HG03439 (cell line): ENCODE measurements around the gene FOXM1.

Source experiments
- ATAC-seq: cut with Tn5 transposase; IDR thresholded peaks from one replicate; pipeline ENCODE4 v1.9.1; 2021; ENCODE audit warnings: mild to moderate bottlenecking, moderate library complexity; ENCODE audit not compliant: unreplicated experiment

The FOXM1 gene

GRCh38 chr12:2842948-2843347, 34.0 kb downstream of the FOXM1 start:
- no peak for ATAC-seq

DNA sequence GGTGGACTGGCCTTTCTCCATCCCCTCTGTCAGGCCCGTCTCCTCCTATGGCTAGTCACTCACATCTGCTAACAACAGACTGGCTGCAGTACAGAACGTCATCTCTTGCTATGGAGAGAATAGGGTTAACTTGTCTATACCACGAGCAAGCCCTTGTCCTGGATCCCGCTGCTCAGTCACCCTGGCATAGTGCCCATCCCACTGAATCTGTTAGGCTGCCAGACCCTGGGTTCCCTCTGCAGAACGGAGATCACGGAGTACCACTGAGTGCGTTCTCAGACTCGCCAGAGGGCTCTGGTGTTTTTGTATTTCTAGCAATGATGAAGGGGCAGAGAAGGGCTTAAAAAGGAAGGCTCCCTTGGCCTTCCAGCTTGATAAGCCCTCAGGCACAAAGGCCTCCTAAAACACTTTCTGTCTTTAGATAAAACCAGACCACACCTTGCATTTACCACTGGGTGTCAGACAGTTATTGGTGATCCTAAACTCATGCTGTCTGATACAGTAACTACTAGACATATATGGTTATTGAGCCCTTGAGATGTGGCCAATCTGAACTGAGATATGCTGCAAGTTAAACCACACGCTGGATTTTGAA, 35.8 kb downstream of the FOXM1 start:
- no peak for ATAC-seq

DNA sequence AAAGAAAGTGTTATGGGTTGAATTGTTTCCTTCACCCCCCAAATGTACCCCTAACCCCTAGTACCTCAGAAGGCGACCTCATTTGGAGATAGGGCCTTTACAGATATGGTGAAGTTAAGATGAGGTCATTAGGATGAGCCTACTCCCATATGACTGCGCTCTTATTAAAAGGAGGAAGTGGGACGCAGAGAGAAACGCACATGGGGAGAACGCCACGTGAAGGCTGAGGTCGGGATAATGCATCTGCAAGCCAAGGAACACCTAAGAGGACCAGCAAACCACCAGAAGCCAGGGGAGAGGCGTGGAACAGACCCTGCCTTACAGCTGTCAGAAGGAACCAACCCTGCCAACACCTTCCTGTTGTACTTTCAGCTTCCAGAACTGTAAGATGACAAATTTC, 40.4 kb downstream of the FOXM1 start:
- ATAC-seq: no peak

- ATAC-seq: no peak
Observed at GRCh38 chr12:2835691-2836403, 41.1 kb downstream of the FOXM1 start.

GRCh38 chr12:2834581-2835491, 42.1 kb downstream of the FOXM1 start, which contains the start of gene NRIP2:
Gene NRIP2, minus strand, starts transcription at chr12:2835035. Its CDS starts 52 bp downstream, at chr12:2834983.
- ATAC-seq: no peak

DNA sequence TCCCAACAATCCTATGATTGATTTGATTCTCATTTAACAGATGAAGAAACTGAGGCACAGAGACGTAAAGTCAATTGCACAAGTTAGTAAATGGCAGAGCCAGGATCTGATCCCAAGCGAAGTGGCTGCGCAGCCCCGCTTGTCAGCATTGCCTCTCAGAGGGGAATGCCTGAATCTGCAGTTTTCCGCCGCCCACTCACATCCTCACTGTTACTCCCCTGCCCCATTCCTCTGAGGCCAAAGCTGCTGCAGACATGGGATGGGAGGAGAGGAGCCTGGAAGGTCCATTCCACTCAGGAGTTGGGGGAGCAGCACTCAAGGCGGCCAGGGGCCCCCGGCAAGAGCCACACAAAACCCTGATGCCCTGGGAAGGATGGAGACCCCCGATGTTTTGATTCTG, 43.2 kb downstream of the FOXM1 start:
- no peak for ATAC-seq

DNA sequence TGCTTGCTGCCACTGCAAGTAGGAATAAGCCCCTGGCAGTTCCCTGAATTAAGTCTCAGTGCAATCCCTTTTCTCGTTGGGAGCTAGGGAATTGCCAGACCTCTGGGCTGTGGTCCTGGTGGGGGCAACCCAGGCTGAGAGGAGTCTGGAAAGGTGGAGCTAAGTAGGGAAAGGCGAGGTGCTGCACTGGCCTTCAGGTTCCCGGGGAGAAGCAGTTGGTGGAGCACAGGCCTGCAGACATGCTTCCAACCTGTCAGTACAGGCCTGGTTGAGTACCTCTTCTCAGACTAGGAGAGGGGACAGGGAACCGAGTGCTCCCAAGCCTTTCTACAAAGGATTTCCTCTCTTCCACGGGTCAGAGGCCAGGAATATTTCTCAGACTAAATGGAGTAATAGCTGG, 43.6 kb downstream of the FOXM1 start:
- no peak for ATAC-seq

DNA sequence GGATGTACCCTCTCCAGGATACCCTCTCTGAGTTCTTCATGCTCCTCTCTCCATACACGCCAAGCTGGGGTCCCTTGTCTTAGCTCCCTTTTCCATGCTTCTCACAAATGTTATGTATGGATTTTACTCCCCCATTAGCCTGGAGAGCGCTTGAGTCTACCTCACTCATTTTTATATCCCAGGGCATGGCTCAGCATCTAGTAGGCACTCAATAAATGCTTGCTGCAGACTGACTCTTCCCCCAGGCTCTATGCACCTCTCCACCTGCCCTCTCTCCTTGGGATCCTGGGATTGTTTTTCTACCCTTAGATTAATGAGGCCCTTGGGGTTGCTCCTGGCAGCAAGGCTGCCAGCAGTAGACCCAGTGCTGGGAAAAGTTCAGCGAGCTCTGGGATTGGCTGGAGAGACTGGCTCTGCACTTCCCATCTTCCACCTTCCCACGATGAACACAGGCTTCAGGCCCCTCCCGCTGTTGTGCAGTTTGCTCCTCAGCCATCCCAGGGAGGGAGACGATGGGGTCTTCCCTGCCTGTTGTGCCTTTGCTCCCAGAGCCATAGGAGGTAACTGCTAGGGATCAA, 44.3 kb downstream of the FOXM1 start:
- ATAC-seq: no peak

GRCh38 chr12:2829275-2829674, 47.7 kb downstream of the FOXM1 start:
- ATAC-seq: no peak

- ATAC-seq: no peak
Observed at GRCh38 chr12:2826721-2827515, 50.1 kb downstream of the FOXM1 start.

DNA sequence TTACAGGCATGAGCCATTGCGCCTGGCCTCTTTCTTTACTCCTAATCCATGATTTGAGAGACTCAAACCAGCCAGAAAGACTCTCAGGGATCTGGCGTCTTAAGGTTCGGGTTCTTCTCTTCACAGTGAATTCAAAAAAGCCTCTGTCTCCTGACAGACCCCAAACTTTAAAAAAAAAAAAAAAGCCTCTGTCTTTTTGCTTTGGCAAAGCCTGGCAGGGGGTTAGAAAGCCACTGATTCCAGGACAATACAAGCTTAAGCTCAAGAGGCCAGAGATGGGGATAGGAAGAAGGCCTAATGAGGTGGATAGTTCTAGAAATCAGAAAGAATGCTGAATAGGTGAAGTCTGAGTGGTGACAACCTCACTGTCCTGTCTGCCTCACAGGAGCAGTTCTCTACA, 50.9 kb downstream of the FOXM1 start:
- no peak for ATAC-seq

- ATAC-seq: no peak
Observed at GRCh38 chr12:2825132-2825531, 51.8 kb downstream of the FOXM1 start.

- no peak for ATAC-seq
Observed at GRCh38 chr12:2824541-2824940, 52.4 kb downstream of the FOXM1 start.

DNA sequence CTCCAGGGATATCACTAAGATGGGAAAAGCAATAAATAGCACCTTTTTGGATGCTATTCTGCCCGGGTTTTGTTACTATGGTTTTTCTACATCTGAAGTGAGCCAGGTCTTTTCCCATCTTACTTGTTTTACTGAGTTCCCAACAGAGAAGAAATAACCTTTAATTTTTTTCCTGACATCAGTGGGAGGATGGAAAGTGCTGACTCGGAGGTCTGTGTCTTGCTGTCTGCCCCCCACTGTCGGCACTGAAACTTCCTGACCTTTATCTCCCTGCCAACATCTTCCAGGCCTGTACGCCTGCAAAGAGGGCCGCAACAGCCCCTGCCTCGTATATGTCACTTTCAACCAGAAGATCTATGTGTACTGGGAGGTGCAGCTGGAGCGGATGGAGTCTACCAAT, 53.5 kb downstream of the FOXM1 start:
- no peak for ATAC-seq

DNA sequence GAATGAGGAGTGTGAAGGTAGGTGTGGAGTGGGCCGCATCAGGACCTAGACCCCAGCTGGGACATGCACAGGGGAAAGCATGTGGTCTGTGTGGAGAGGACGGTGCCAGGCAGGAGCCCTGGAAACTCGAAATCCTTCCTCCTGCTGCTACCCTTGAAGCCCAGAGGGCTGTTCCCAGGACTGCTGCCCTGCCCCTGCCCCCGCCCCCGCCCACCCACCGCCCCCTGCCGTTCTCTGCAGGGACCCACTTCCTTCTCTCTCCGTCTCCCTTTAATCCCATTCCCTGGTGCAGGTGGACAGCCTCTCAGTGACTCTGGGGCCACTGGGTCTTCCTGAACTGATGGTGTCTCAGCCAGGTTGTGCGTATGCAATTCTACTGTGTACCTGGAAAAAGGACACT, 56.5 kb downstream of the FOXM1 start:
- no peak for ATAC-seq

DNA sequence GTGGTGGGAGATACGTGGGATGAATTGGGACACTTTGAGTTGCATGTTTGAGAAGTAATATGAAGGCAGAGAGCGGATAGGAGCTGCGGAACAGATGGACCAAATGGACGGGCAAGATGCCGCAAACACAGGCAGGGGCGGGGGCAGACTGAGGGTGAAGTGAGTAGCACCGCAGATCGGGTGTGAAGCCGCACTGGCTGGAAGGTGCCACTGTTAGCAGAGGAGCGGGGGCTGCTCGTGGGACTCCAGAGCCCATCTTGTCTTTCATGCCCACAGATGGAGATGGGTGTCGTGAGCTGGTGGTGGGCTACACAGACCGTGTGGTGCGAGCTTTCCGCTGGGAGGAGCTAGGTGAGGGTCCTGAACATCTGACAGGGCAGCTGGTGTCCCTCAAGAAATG, 57.2 kb downstream of the FOXM1 start:
- ATAC-seq: no peak

DNA sequence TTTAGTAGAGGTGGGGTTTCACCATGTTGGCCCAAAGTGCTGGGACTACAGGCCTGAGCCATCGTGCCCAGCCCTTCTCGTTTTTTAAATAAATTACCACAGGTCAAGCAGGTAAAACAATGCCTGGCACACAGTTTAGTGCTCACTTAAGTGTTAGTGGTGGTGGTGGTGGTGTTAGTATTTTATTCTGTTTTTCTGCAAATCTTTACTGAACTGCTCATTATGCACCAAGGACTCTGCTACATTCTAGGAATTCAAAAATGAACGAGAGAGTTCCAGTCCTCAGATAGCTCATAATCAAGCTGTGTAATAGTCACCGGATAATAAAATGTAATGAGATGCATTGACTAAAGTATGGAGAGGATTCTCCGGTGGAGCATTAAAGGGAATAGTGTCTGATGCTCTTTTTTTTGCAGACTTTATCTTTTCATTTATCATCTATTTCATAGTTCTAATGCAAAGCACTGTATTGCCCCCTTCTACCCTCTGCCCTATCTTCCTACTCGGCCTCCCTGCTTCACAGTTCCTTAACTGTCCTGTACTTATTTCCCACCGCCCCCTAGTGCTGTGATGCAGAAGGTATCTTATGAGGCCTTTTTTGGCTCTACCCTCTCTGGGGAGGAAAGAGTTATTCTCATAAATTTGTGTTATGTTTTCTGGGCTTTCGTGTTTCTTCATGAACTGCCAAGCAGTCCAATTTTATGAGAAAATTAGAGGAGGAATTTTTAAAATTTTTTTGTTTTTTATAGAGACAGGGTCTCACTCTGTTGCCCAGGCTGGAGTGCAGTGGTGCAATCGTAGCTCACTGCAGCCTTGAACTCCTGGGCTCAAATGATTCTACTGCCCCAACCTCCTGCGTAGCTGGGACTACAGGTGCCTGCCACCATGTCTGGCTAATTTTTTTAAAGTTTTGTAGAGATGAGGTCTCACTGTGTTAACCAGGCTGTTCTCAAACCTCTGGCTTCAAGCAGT, 63.5 kb downstream of the FOXM1 start:
- peak; percentile 4 for ATAC-seq

DNA sequence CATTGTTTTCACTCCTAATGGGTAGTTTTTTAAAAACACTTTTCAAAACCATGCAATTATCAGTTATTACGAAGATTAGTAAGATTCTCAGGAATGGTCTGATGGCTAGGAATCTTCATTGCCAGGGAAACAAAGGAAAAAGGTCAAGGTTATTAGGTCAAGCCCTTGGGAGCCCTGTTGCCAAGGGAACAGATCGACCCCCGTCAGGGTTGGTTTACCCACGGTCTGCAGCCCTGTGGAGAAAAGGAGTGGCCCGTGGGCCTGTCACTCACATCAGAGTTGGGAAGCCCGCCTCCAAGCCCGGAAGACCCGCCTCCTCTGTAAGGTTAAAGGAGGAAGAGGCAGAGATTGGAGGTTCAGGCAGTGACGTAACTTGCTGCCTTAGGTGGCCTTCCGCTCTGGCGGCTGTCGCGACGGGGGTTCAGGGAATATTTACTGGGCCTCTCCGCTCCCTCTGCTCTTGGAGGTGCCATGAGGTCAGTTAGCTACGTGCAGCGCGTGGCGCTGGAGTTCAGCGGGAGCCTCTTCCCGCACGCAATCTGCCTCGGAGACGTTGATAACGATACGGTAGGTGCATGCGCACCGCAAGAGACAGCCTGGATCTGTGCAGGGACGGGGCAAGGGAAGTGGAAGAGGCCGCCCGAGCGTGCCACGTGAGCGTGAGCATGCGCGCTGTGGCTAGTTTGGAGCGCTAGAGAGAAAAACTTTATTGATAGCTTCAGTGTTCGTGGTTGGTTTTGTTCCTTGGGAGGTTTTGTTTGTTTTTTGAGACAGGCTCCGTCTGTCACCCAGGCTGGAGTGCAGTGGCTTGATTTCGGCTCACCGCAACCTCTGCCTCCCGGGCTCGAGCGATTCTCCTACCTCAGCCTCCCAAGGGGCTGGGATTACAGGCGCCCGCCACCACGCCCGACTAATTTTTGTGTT, 64.4 kb downstream of the FOXM1 start, which contains the start of gene ITFG2:
Gene ITFG2, plus strand, starts transcription at position 379 of the 924 bp plus-strand sequence. Its CDS starts 93 bp downstream, at position 472.
- ATAC-seq: peak; percentile 95
